ENCODE data around the gene AZIN2.

AZIN2 gene

DNA sequence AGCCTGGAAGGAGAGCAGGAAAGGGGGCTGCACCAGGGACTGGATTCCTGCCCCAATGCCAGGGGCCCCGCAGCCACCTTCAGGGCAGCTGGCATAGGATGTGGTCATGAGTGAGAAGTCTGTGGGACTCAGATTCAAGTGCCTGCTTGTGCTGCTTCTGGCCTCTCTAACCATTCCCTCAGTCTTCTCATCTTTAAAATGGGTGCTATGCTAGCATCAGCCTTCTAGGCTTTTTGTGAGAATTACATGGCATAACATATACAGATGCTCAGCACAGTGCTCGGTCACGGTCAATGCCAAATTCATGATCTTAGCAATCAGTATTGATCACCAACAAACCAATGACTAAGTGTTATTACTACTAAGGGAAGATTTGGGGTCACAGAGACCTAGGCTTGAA, 77.4 kb downstream of the AZIN2 start:
- no peak for DNase-seq

DNA sequence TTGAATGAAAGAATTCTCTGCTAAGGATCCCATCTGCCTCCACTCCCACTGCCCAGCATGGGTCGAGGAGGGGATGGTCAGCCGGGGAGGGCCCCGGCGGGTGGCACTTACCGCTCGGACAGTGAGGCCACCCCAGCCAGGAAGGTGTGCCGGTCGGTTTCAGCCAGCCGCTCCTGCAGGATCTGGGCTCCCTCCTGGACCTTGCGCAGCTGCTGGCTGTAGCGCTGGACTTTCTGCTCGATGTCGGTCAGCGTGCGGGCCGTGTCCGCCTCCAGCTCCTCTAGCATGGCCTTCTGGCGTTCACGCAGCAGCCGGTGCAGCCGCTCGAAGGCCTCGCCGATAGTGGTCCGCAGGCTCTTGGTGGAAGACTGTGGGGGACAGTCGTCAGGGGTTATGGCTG, 78.6 kb downstream of the AZIN2 start:
- DNase-seq = no peak

DNA sequence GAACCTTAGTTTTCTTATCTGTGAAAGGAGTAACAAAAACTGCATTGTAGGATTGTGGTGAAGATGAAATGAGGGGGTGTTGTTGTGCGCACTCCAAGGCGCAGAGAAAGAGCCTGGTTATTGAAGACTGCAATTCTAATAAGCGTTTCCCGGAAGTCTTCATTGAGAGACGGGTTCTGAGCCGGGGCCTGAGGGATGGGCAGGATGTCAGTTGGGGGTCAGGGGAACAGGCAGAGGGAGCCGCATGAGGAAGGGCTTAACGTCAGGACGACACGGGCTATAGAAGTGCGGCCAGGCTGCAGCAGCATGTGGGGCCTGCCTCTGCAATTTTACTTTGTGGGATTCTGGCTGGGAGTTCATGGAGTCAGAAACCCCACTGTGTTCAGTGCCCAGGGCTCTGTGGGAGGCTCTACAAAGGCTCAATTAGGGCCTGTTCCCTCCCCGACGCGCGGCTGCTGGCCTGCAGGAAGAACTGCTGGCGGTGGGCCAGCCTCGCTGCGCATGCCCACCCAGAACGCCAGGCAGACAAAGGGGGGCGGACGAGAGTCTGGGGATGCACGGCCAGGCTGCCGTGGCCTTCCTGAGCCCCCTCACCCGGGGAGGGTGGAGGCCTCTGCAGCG, 80.2 kb downstream of the AZIN2 start:
- DNase-seq = no peak

DNA sequence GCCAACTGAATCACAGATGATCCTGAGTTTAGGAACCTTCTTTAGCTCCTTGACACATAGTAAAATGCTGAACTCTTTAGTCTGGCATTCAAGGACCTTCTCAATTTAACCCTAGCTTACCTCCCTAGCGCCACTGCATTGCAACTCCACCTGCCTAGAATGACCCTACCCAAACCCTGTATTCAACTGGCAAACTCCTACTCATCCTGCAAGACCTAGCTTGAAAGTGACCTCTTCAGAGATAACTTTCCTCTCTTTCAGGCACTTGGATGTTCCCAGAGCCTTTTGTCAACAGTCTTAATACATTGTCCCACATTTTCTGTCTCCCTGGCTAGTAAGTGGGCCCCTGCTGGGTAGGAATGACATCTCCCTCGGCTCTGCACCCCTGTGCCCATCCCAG, 81.2 kb downstream of the AZIN2 start:
- DNase-seq = no peak

DNA sequence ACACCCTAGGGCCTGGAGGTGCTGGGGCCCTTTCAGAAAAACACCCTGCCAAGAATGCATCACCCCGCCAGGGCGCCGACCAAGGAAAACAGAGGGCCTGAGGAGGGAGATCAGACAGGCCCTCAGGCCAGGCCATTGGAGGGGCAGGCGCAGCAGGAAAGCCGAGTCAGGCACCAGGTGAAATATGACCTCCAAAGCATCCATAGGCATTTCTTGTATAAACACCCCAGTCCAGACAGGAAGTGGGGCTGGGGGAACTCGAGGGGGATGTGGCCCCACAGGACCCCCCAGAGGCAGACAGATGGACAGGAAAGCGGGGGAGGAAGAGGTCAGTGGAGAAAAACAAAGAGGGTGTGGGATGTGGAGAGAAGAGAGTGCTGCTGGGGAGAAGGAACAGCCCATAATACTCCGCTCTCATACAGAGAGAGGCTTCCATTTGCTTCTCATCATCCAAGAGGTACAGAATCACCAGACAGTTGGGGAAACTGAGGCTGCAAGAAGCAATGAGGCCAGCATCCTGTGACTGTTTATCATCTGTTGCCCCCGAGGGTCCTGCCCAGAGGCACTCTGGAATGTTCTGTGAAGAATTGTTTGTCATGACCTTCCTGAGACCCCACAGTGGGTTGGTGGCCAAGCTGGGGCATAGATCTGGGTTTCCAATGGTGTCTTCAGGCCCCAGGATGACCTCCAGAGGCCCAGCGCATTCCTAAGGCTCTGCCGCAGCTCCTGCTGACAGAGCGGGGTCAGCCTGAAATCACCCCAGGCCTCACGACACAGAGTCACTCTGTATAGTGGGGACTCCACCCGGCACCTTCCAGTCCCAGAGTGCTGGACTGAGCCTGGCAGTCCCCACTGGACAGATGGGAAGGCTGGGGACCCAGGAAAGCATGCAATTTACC, 82.9 kb downstream of the AZIN2 start:
- no peak for DNase-seq

DNA sequence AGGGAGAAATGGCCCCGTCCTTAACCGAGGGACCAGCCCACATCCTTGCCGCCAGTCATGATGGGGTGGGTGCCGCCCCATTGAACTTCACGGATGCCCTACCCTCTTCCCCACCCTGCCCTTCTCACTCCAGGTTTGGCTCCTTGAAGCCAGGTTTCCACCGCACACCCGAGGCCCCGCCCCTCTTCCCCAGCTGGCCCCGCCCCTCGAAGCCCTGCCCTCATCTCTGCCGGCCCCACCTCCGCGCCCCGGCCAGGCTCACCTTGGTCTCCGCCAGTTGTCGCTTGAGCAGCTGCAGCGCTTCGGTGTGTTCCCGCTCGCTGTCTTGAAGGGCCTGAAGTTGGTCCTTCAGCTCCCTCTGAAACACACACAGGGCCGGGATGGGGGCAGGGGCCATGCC, 84.3 kb downstream of the AZIN2 start:
- DNase-seq = no peak

DNA sequence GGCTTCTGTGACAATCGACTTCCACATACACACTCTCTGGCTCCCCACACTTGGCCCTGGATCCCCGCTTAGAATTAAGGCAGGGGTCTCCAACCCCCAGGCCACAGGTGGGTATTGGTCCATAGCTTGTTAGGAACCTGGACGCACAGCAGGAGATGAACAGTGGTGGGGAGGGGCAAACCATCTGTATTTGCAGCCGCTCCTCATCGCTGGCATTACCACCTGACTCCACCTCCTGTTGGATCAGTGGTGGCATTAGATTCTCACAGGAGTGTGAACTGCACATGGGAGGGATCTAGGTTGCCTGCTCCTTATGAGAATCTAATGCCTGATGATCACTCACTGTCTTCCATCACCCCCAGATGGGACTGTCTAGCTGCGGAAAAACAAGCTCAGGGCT, 84.9 kb downstream of the AZIN2 start:
- no peak for DNase-seq

DNA sequence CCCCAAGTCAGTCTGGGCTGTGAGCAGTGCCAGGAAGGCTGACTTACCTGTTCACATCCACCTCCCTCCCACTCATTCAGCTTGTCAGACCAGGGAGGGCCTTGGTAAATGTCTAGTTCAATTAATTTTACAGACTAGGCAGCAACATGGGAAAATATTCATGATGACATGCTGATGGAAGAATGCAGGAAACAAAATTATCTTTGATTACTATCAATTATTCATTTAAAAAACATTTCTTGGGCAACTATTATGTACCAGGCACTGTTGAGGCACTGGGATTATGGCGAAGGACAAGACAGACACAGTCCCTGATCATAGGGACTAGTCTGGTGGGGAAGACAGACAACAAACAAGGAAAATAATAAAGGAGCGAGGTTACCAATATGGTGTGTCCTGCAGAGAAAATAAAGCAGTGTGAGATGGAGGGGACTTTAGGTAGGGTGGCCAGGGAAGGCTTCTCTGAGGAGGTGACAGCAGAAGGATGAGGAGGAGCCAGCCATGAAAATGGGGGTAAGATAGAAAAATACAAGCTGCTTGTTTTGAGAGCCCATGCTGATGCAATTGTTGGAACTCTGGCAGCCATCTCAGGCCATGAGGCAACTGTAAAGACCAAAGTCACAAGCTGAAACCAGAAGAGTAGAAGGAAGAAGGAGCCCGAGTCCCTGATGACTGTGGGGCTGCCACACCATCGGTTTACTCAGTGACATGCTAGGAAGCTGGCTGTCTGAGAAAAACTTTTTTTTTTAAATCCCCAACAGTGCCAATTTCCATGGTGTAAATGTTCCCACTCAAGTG, 86.9 kb downstream of the AZIN2 start:
- no peak for DNase-seq

DNA sequence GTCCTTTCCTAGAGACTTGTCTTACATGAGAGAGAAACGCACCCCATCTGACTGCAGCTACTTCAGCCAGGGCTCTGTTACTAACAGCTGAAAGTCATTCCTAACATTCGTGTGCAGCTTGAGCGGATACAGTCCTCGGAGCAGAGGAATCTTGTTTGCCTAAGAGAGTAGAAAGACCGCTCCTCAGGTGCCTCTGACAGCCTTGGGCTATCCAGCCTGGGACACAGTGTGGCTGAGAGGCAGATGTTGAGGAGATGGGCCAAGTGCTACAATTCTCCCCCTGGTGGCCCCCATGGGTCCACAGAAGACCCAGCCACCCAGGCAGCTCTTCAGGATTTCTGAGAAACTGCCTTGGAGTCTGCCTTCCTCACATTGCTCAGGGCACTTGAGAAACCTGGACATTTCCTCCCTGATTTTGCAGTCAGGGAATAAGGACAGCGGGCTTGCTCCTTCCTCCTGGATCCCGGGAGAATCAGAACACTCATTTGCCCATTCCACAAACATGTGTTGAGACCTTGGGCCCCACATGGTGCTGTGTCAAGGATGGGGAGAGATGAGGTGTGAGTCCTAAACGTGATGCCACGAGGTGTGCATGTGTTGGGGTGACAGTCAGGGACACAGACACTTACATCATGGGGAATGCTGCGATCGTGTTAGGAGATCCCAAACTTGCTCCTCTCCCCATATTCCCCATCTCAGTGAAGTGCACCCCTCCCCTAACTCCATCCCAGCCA, 87.8 kb downstream of the AZIN2 start:
- no peak for DNase-seq

DNA sequence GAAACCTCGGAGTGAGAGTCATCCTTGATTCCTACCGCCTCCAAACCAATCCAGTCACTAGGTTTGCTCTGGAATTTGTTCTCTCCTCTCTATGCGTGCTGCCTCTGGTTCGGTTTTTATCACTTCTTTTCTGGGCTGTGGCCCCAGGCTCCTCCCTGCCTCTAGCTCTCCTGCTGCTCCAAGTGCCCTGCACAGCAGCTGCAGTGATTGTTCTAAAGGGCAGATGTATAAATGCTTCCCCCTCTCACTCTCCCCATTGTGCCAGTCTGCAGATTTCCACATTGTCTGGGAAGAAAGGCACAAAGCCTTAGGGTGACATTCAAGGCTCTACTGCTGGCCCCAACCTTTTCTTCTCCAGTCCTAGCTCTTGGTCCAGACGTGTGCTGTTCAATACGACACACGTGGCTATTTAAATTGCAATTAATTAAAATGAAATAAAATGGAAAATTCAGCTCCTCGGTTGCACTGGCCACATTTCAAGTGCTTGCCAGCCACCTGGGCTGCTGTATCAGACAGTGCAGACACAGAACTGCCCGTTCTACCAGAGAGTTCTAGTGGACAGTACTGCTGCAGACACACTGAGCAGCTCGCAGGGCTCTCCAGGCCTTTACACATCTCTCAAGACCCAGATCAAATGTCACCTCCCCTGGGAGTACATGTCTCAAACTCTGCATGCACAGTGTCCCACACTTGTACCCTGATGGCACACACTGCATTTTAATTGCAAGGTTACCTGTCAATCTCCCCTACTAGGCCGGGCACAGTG, 88.5 kb downstream of the AZIN2 start:
- DNase-seq = no peak
